ENCODE data around the gene DDX60. TPM values are rescaled to one million over a fixed set of nuclear protein-coding genes. Genes with fewer than 3 reads are reported as not detected.

DDX60 gene
- total RNA-seq = 12.9 and 16.4 TPM in 2 replicates

GRCh38 chr4:168318266-168318895, at the start of gene DDX60:
TSS of gene DDX60 (minus strand) at chr4:168318752. CDS start at chr4:168311259, 7,493 bp downstream.

Other genes starting within 250 kb of the DDX60 start
- 25.3 and 36.8 TPM in 2 replicates for gene ANXA10, start 226.2 kb downstream of the DDX60 start, total RNA-seq
- gene DDX60L, start 161.7 kb upstream of the DDX60 start, total RNA-seq = 8.8 and 11.0 TPM in 2 replicates
- gene PALLD, start 178.3 kb upstream of the DDX60 start, total RNA-seq = 77.7 and 120 TPM in 2 replicates

Data from smooth muscle cell of bladder (primary cell).